ENCODE measurements around the gene MARCO. TPM values are rescaled to one million over a fixed set of nuclear protein-coding genes. Genes with fewer than 3 reads are reported as not detected.

Gene MARCO
- total RNA-seq, 1 experiment from 2014 or later, result 0.43 TPM

DNA sequence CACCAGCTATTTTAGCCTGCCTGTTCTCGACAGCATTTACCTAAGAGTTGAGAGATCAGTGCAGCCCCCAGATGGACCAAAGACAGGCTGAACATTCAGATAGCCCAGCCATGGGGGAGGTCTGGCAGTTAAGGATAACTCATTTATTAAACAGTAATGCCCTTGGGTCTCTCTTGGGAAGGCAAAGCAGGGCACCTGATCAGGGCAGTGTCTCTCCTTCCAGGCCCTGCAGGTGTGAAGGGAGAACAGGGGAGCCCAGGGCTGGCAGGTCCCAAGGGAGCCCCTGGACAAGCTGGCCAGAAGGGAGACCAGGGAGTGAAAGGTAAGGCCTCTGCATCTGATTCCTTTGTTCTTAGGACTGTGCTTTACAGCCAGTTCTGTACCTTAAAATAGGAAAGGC, 49.6 kb downstream of the MARCO start:
- intact Hi-C loops (cut with micrococcal nuclease; ENCODE audit: unreplicated experiment), result no loop called here
- H3K4me3 Mint-ChIP-seq (ENCODE audit: unreplicated experiment), result no peak overlapping the region
- ChIA-PET CTCF (no interaction called here), POLR2A (no interaction called here)
- Histone ChIP-seq H3K4me1 (no peaks in the 10 kb centered on the region), H3K4me3 (ENCODE audit: low read depth, low read length) (no peak overlapping the region), H3K27me3 (replicated peaks; ENCODE audit: control insufficient read depth, insufficient read depth, low read length) (no peaks in the 10 kb centered on the region), H3K36me3 (ENCODE audit: control insufficient read depth, insufficient read depth, low read length) (no peaks in the 10 kb centered on the region), H3K9me3 (no peaks in the 10 kb centered on the region)
- TF ChIP-seq, protein P1, sequence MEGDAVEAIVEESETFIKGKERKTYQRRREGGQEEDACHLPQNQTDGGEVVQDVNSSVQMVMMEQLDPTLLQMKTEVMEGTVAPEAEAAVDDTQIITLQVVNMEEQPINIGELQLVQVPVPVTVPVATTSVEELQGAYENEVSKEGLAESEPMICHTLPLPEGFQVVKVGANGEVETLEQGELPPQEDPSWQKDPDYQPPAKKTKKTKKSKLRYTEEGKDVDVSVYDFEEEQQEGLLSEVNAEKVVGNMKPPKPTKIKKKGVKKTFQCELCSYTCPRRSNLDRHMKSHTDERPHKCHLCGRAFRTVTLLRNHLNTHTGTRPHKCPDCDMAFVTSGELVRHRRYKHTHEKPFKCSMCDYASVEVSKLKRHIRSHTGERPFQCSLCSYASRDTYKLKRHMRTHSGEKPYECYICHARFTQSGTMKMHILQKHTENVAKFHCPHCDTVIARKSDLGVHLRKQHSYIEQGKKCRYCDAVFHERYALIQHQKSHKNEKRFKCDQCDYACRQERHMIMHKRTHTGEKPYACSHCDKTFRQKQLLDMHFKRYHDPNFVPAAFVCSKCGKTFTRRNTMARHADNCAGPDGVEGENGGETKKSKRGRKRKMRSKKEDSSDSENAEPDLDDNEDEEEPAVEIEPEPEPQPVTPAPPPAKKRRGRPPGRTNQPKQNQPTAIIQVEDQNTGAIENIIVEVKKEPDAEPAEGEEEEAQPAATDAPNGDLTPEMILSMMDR (IDR thresholded peaks at IDR 0.05; ENCODE audit: insufficient read depth in 1 of 2, low read depth in 1 of 2, low read length in 1 of 2, severe bottlenecking in 1 of 2, unreplicated experiment in 1 of 2), result no peak
- H3K27me3 Mint-ChIP-seq (ENCODE audit: insufficient read depth, unreplicated experiment), result peaks cover 9% of the 10 kb centered on the region
- H3K9me3 Mint-ChIP-seq (ENCODE audit: unreplicated experiment), result no peaks in the 10 kb centered on the region
- no peaks in the 10 kb centered on the region for H3K36me3 Mint-ChIP-seq (ENCODE audit: insufficient read depth, unreplicated experiment)
- H3K4me1 Mint-ChIP-seq (ENCODE audit: low read depth, unreplicated experiment), result no peaks in the 10 kb centered on the region
- BruUV-seq (replicated peaks), result no TSS peak
- H3K27ac Mint-ChIP-seq (ENCODE audit: unreplicated experiment), result no peak overlapping the region
- DNase-seq, result no peak

DNA sequence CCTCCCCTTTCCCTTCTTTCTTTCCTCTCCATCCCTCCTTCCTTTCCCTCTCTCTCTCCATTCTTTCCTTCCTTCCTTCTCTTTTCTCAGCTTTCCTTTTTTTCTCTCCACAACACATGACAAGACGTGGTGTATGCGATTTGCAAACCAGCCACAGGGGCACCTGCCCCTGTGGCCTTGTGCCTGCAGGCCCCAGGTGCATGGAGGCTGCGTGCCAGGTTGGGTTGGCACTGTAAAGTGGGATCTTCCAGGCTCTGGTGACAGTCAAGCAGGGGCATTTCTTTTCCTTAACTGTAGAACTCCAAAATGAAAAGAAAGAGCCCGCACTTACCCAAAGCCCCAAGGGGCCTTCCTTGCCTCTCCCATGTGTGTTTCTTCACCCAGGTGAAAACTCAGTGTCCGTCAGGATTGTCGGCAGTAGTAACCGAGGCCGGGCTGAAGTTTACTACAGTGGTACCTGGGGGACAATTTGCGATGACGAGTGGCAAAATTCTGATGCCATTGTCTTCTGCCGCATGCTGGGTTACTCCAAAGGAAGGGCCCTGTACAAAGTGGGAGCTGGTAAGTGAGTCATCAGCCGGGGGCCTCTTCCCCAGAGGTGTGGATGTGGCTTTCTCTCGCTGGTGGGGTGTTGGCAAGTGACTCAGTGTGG, 50.9 kb downstream of the MARCO start:
- no peaks in the 10 kb centered on the region for H3K4me1 Mint-ChIP-seq (ENCODE audit: low read depth, unreplicated experiment)
- H3K4me3 Mint-ChIP-seq (ENCODE audit: unreplicated experiment), result no peak overlapping the region
- CTCF ChIA-PET, result no interaction called here
- H3K9me3 ChIP-seq, result no peaks in the 10 kb centered on the region
- DNase-seq, result peak in 1 of 2 experiments; percentile 13
- TF ChIP-seq, protein P1 (IDR thresholded peaks at IDR 0.05; ENCODE audit: insufficient read depth in 1 of 2, low read depth in 1 of 2, low read length in 1 of 2, severe bottlenecking in 1 of 2, unreplicated experiment in 1 of 2), result no peak
- H3K27ac Mint-ChIP-seq (ENCODE audit: unreplicated experiment), result no peak overlapping the region
- no peaks in the 10 kb centered on the region for H3K36me3 ChIP-seq (ENCODE audit: control insufficient read depth, insufficient read depth, low read length)
- no peaks in the 10 kb centered on the region for H3K9me3 Mint-ChIP-seq (ENCODE audit: unreplicated experiment)
- H3K27me3 ChIP-seq (replicated peaks; ENCODE audit: control insufficient read depth, insufficient read depth, low read length), result no peaks in the 10 kb centered on the region
- H3K4me3 ChIP-seq (ENCODE audit: low read depth, low read length), result no peak overlapping the region
- H3K36me3 Mint-ChIP-seq (ENCODE audit: insufficient read depth, unreplicated experiment), result no peaks in the 10 kb centered on the region
- no peaks in the 10 kb centered on the region for H3K4me1 ChIP-seq
- intact Hi-C loops (cut with micrococcal nuclease; ENCODE audit: unreplicated experiment), result no loop called here
- BruUV-seq (replicated peaks), result no TSS peak
- POLR2A ChIA-PET, result interaction anchor here (0.7 kb wide), 1 partner anchor 148 kb away, joined by 8 read pairs; no protein-coding TSS in a partner anchor
- peaks cover 8% of the 10 kb centered on the region for H3K27me3 Mint-ChIP-seq (ENCODE audit: insufficient read depth, unreplicated experiment)

DNA sequence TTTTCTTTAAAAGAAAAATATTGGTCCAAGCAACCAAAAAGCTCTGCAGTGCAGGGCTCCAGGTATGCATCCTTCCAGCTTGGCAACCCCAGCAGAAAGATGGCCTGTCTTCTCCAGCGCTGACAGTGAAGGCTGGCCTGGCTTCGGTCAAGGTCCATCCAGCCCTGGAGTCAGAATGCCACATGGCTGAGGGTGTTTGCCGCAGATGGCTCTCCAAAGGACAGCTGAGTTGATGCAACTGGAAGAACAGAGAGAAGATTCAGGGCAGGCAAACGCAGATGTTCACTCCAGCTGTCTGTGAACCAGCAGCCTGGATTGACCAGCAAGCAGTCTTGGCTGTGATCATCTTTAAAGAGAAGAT, 51.4 kb downstream of the MARCO start:
- no peaks in the 10 kb centered on the region for H3K36me3 ChIP-seq (ENCODE audit: control insufficient read depth, insufficient read depth, low read length)
- peak in 1 of 2 experiments; percentile 19 for DNase-seq
- no peaks in the 10 kb centered on the region for H3K27me3 ChIP-seq (replicated peaks; ENCODE audit: control insufficient read depth, insufficient read depth, low read length)
- H3K4me3 ChIP-seq (ENCODE audit: low read depth, low read length), result no peak overlapping the region
- Mint-ChIP-seq H3K4me3 (ENCODE audit: unreplicated experiment) (no peak overlapping the region), H3K9me3 (ENCODE audit: unreplicated experiment) (no peaks in the 10 kb centered on the region), H3K4me1 (ENCODE audit: low read depth, unreplicated experiment) (no peaks in the 10 kb centered on the region), H3K36me3 (ENCODE audit: insufficient read depth, unreplicated experiment) (no peaks in the 10 kb centered on the region), H3K27ac (ENCODE audit: unreplicated experiment) (no peak overlapping the region), H3K27me3 (ENCODE audit: insufficient read depth, unreplicated experiment) (peaks cover 10% of the 10 kb centered on the region)
- TF ChIP-seq, protein P1 (IDR thresholded peaks at IDR 0.05; ENCODE audit: insufficient read depth in 1 of 2, low read depth in 1 of 2, low read length in 1 of 2, severe bottlenecking in 1 of 2, unreplicated experiment in 1 of 2), result no peak
- no peaks in the 10 kb centered on the region for H3K9me3 ChIP-seq
- BruUV-seq (replicated peaks), result no TSS peak
- intact Hi-C loops (cut with micrococcal nuclease; ENCODE audit: unreplicated experiment), result no loop called here
- ChIA-PET CTCF (no interaction called here), POLR2A (no interaction called here)
- no peaks in the 10 kb centered on the region for H3K4me1 ChIP-seq
